Brain microvascular endothelial cell (primary cell): ENCODE results near the gene TEX51.

ENCODE experiments used
- DNase-seq: peaks from one replicate; pipeline ENCODE4 v3.0.0-alpha.2; 2020
- H3K27ac ChIP-seq: fragments of 250-450 bp; sonication (Bioruptor Pico); 2 replicates; pipeline ENCODE4 v1.5.1; 2020; ENCODE audit warnings: mild to moderate bottlenecking, moderate library complexity
- H3K27me3 ChIP-seq: fragments of 250-450 bp; sonication (Bioruptor Pico); replicated peaks from 2 replicates; pipeline ENCODE4 v1.5.1; 2020; ENCODE audit warnings: mild to moderate bottlenecking
- H3K36me3 ChIP-seq: fragments of 250-450 bp; sonication (Bioruptor Pico); replicated peaks from 2 replicates; pipeline ENCODE4 v1.5.1; 2020; ENCODE audit warnings: mild to moderate bottlenecking
- H3K4me3 ChIP-seq: 2 replicates; pipeline ENCODE4 v1.5.1; 2011; ENCODE audit warnings: low read depth, mild to moderate bottlenecking, control low read depth, low read length, moderate library complexity
- CTCF ChIP-seq: IDR thresholded peaks from 2 replicates; pipeline ENCODE4 v1.5.1; 2011; ENCODE audit warnings: low read depth, mild to moderate bottlenecking, moderate library complexity, low read length, control low read depth, inconsistent platforms; ENCODE audit errors: missing control alignments
- in situ Hi-C: cut with HindIII; loops from 2 replicates; pipeline ENCODE4 v1.10.0; 2017; ENCODE audit warnings: low sequenced_read_pairs, low pct_ligation_motif_present

The TEX51 gene

GRCh38 chr2:126890136-126890510 is 8.6 kb upstream of the TEX51 start:
- TF ChIP-seq CTCF: no peak
- Histone ChIP-seq H3K27me3 (no peaks in the 10 kb centered on the region), H3K36me3 (no peaks in the 10 kb centered on the region), H3K4me3 (no peak overlapping the region), H3K27ac (no peak overlapping the region)
- DNase-seq: no peak
- in situ Hi-C loops: no loop called here

- DNase-seq: no peak
- Histone ChIP-seq H3K27me3 (no peaks in the 10 kb centered on the region), H3K4me3 (no peak overlapping the region), H3K27ac (no peak overlapping the region), H3K36me3 (no peaks in the 10 kb centered on the region)
- in situ Hi-C loops: no loop called here
- no peak for TF ChIP-seq CTCF
Measured at GRCh38 chr2:126890551-126891450, 7.9 kb upstream of the TEX51 start.

DNA sequence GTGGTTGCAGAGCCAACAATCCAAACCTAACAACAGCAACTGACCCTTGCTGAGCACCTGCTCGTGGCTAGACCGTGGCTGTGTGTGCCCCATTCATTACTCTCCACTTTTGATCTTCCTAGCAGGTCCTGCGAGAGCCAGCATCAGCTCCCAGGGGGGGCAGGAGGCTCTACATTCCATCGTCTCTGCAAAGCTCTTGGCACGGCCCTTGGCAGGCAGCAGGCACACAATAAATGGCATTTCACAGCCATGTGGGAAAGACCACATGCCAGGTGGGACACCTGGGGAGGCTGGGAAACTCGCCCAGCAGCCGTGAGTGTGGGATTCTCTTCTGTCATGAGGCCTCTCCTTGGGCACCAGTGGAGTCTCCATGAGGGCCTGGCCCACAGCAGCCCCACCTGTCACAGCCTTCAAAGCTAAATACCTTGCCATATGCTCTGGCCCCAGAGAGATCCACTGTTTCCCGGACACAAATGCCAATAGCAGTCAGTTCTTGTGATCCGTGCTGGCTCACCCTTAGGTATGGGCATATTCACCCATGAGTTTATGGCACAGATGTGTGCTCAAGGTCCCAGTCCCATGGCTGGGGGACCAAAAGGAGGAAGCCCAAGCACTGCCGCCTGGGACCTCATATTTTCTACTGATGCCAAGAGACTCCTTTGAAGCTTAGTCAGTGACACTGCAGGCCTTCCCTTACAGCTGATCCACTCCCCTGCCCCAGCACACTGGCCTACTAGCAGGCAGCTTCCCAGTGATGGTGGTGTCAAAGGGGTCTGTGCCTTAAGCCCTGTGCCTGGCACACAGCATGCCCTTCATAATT is 6.8 kb upstream of the TEX51 start:
- Histone ChIP-seq H3K27ac (no peak overlapping the region), H3K36me3 (no peaks in the 10 kb centered on the region), H3K27me3 (no peaks in the 10 kb centered on the region), H3K4me3 (no peak overlapping the region)
- in situ Hi-C loops: no loop called here
- no peak for TF ChIP-seq CTCF
- no peak for DNase-seq

DNA sequence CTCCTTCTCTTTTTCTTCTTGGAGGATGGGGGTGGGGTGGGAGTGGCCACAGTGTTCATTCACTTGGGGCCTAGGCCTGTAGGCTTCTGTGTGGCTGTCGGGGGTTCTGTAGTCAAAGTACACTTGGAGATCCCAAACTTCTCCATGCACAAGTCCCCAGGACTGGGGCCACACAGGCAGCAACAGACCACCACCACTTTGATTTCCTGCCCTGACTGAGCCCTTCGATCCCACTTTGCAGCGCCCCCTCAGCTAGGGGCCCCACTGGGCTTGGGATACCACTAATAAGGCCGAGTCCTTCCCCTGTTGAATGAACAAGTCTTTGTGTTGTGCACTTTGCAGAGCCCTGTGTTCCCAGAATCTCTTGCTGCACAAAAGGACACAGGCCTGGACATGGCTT is 5.5 kb upstream of the TEX51 start:
- H3K4me3 ChIP-seq: no peak overlapping the region
- in situ Hi-C loops: no loop called here
- no peaks in the 10 kb centered on the region for H3K36me3 ChIP-seq
- no peaks in the 10 kb centered on the region for H3K27me3 ChIP-seq
- no peak overlapping the region for H3K27ac ChIP-seq
- DNase-seq: no peak
- TF ChIP-seq CTCF: no peak

DNA sequence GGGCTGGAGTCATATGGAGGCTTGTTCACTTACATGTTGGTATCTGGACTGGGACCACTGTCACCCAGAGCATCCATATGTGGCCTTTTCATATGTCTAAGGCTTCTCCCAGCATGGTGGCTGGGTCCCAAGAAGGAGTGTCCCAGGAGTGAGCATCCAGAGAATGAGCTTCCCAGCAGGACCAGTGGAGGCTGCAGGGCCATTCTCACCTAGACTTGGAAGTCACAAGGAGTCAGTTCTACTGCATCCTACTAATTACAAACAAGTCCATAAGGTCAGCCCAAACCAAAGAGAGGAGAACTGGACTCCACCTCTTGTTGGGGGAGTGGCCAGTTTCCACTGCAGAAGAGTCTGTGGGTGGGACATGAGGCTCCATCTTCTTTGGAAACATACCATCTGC is 5.1 kb upstream of the TEX51 start:
- no peaks in the 10 kb centered on the region for H3K27me3 ChIP-seq
- DNase-seq: no peak
- H3K27ac ChIP-seq: no peak overlapping the region
- H3K4me3 ChIP-seq: no peak overlapping the region
- H3K36me3 ChIP-seq: no peaks in the 10 kb centered on the region
- in situ Hi-C loops: no loop called here
- no peak for TF ChIP-seq CTCF
